Measurements from ENCODE around the gene TSPEAR. TPM values are rescaled to one million over a fixed set of nuclear protein-coding genes. Genes with fewer than 3 reads are reported as not detected.
A peak's percentile ranks its signal among the peaks of the same experiment; 100 is the strongest.

The TSPEAR gene
- total and polyA plus RNA-seq, 2 of the 13 experiments (the other 11 are each of a cell fraction or from before 2014, with no cell fraction given), result 0.07 to 0.32 TPM

- TF ChIP-seq ZSCAN5A (CRISPR knock-in tag; IDR thresholded peaks at IDR 0.05; ENCODE audit: borderline replicate concordance) (no peak), ZNF343 (CRISPR knock-in tag; IDR thresholded peaks at IDR 0.05) (no peak), U2AF1 (optimal IDR thresholded peaks at IDR 0.05; ENCODE audit: low read depth, low read length) (no peak), ZNF605 (CRISPR knock-in tag; IDR thresholded peaks at IDR 0.05) (0 out of 2 replicates have a peak, but pooled peaks have one; percentile 14), CBX5 (CRISPR knock-in tag; IDR thresholded peaks at IDR 0.05; ENCODE audit: borderline replicate concordance) (no peak), SNAPC5 (CRISPR knock-in tag; IDR thresholded peaks at IDR 0.05; ENCODE audit: borderline replicate concordance) (no peak), ZNF883 (CRISPR knock-in tag; IDR thresholded peaks at IDR 0.05; ENCODE audit: not compliant biosample characterization) (no peak), ZNF496 (CRISPR knock-in tag; IDR thresholded peaks at IDR 0.05; ENCODE audit: insufficient replicate concordance) (no peak), ARNT (IDR thresholded peaks at IDR 0.05) (no peak), REXO4 (CRISPR knock-in tag; IDR thresholded peaks at IDR 0.05; ENCODE audit: borderline replicate concordance) (no peak), ZFP82 (CRISPR knock-in tag; IDR thresholded peaks at IDR 0.05; ENCODE audit: borderline replicate concordance) (no peak), BRF2 (CRISPR knock-in tag; IDR thresholded peaks at IDR 0.05) (no peak), MIXL1 (CRISPR knock-in tag; IDR thresholded peaks at IDR 0.05) (peak; percentile 24; the same call in 1 of the 2 replicates), HIVEP1 (CRISPR knock-in tag; IDR thresholded peaks at IDR 0.05) (no peak; the same call in 1 of the 2 replicates), SIX4 (CRISPR knock-in tag; IDR thresholded peaks at IDR 0.05) (peak; percentile 55; the same call in 1 of the 2 replicates), TFE3 (CRISPR knock-in tag; IDR thresholded peaks at IDR 0.05) (no peak), HINFP (CRISPR knock-in tag; IDR thresholded peaks at IDR 0.05; ENCODE audit: low read depth) (no peak), ZNF276 (CRISPR knock-in tag; IDR thresholded peaks at IDR 0.05; ENCODE audit: low read depth) (0 out of 2 replicates have a peak, but pooled peaks have one; percentile 26)
Measured at GRCh38 chr21:44574457-44575306, 136.7 kb downstream of the TSPEAR start (continued).
